NOMO-1 (cell line): ENCODE measurements around the gene SNAPC2.

Experiments
- DNase-seq, 2 experiments: peaks; one replicate each; lab custom pipeline; 2025; ENCODE audit not compliant: unreplicated experiment in 2 of 2; lab: John Stamatoyannopoulos, UW

SNAPC2 gene

DNA sequence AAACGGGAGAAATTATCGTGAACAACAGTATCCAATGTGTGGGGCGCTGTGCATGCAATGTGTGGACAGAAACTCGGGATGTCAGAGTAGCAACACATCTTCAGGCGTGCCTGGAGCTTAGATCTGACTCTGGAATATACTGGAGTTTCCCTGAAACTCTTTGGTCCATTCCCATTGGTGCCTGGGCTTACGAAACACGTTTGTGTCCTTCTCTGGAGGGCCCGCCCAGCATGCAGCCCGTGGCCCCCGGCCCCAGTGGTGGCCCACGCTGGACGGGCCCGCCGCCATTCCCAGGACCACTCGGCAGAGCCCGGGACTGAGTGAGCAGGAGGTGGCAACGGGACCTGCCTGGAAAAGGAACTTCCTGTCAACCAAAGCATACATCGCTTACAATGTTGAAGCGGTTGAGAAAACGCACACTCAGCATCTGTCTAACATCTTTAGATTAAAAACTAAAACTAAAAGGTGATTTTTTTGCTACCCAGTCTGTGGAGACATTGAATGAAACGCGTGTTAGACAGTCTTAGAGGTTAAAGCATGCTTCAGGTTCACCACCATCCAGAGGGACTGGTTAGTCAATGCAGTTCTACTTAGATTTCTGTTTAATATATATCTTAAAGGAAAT, 42.6 kb downstream of the SNAPC2 start:
- no peak for DNase-seq

DNA sequence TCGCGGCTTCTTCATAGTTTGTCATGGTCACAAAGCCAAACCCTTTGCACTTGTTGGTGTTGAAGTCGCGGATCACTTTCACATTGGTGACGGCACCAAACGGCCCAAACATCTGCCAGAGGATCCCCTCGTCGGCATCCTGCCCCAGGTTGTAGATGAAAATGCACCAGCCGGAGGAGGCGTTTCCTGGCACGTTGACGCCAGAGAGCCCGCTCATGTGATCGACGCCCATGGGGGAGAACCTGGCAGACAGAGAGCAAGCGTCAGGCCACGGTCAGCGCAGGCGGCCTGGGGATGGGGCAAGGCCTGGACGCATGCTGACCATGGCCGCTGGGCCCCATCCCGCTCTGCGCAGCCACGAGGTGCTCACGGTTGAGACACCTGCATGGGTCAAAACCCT, 43.4 kb downstream of the SNAPC2 start:
- no peak for DNase-seq

DNA sequence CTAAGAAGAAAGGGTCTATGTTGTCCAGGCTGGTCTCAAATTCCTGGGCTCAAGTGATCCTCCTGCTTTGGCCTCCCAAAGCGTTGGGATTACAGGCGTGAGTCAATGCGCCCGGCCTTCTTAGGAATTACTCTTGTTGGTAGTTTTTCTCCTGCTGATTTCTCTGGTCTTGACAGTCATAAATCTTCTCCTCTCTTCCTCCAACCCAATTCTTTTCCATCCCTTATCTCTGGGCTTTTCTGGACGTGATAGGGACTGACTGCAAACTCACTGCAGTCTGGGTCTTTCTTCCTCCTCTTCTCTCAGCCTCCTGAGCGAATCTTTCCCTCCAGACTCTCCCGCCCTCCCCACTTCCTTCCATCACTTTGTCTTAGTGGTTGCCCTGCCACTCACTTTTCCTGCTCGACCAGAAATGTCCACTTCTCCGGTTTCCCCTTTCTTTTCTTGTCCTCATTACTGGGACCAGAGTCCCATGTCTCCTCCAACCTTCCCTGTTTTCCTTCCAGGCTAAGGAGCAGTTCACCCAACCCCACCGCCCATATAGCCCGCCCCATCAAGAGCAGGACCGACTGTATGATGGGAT, 45.2 kb downstream of the SNAPC2 start:
- DNase-seq: no peak

DNA sequence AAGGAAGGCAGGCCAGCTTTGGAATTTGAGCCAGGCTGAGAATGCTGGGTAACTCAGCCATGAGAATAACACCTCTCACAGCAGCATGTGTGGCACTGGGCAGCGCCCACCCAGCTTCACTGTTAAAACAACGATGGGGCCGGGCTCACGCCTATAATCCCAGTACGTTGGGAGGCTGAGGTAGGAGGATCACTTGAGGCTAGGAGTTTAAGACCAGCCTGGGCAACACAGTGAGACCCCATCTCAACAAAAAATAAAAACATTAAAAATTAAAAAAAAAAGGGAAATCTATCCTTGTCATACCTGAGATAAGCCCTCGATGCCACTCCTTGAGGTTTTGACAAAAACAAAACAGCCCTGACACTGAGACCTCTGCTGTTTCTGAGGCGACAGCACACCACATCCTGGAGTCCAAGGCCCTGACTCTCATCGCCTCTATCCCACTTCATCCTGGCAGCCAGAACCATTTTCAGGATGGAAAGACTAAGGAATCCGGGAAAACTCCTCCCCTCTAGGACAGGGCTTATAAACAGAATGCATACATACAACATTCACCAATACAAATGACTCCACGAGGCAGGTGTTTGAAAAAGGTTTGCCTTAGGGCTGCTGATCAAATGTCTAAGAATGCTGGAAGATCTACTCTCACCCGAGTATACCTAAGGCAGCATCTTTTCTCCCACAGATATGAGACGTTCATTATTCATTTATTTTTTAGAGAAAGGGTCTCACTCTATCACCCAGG, 46.0 kb downstream of the SNAPC2 start:
- DNase-seq: no peak

DNA sequence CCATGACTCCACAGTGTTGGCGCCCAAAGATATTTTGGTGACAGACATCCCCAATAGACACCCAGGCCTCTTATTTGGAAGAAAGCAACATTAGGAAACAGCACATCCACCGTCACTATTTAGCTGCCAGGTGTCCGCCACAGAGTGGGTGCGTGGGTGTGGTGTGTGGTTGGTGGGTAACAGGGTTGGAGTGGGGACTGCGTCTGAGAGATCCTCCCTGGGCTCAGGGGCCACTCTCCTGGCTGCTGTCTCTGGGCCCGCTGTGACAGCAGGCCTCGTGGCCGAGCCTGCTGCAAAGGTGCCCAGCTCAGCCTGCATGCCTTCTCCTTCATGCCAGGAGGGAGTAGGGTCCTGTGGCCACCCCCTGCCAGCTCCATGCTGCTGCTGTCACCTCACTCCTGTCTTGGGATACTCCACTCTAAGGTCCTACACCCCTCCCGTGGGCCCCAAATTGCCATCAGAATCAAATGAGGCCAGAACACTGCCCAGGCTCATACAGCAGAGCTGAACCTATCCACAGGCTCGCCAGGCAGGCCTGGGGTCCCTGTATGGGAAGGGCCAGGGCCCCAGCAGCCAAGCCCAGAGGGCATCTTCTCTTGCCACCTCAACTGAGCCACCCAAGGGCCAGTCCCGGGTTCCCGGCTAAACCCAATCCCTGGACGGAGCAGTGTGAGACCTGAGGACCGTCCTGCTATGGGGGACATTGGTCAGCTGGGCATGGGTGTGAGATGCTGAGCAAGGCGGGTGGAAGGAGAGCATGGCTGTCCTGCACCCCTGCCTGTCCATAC, 48.1 kb downstream of the SNAPC2 start:
- DNase-seq: no peak

DNA sequence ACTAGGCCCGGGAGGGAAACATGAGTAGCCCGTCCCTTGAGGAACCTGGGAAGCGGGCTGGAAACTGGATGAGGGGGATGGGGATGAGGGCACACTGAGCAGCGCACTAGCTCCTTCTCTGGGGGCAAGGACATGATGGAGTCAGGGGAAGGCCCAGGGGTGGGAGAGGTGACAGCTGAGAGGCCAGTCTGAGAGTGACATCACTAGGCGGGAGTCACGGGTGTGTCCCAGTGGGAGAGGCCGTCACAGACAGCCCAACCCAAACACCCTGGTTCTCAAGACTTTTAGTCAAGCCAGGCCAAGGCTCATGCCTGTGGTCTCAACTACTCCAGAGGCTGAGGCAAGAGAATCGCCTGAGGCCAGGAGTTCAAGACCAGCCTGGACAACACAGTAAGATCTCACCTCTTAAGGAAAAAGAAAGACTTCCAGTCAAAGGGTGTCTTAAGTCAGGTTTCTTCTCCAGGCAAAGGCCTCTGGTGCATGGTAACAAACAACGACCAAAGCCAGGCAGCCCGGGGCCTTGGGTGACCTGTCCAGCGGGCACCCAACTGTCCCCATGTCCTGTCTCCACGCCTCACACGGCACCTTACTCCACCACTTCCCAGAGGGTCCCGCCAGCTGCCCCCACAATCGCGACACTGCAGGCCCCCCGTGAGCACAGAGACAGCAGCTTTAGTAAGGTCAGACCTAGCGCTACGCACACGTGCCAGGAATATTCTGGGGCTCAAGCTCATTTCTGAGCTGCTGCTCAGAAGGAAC, 48.8 kb downstream of the SNAPC2 start:
- DNase-seq: no peak

DNA sequence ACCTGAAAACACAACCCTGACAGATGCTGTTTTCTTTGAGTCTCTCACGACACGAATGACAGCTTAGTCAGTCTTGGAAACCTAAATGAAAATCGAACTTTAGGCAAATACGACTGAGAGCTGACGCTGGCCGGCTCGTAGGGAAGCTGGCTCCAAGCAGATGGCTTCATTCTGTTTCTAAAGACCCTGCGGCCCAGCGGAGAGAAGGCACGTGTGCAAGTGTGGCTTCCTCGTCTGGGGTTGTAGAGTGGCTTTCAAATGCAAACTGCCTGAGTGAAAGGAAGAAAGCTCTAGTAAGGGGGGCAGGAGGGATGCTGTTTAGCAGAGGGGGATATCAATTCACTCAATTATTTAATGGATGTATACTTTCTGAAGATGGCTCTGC, 49.4 kb downstream of the SNAPC2 start:
- DNase-seq: no peak

DNA sequence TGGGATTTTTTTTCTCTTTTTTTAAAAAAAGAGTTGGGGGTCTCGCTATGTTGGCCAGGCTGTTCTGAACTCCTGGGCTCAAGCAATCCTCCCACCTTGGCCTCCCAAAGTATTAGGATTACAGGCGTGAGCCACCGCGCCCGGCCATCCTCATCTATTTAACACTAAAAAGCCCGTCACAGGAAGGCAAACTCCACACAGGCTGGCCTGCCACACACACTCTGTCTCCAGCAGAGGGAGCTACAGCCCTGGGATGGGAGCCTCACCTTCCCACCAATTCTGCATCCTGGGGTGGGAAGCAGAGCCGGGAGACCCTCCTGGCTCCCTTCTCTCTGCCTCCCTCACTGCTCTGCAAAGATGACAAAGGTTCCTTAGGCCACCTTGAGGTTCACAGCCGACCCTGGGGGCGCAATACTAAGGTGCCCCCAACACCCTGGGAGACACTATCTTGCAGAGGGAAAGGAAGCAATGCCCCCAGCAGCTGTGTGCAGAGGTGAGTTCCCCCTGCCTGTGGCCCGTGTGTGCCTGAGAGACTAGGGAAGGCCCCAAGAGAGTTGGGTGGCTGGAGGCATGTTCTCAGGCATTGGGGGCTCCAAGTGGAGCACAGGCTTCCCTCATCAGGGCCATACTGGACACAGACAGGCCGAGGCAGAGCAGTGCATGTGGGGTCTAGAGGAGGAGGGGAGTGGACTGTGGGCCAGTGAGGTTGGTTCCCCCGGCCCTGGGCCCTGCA, 50.7 kb downstream of the SNAPC2 start:
- DNase-seq: no peak

DNA sequence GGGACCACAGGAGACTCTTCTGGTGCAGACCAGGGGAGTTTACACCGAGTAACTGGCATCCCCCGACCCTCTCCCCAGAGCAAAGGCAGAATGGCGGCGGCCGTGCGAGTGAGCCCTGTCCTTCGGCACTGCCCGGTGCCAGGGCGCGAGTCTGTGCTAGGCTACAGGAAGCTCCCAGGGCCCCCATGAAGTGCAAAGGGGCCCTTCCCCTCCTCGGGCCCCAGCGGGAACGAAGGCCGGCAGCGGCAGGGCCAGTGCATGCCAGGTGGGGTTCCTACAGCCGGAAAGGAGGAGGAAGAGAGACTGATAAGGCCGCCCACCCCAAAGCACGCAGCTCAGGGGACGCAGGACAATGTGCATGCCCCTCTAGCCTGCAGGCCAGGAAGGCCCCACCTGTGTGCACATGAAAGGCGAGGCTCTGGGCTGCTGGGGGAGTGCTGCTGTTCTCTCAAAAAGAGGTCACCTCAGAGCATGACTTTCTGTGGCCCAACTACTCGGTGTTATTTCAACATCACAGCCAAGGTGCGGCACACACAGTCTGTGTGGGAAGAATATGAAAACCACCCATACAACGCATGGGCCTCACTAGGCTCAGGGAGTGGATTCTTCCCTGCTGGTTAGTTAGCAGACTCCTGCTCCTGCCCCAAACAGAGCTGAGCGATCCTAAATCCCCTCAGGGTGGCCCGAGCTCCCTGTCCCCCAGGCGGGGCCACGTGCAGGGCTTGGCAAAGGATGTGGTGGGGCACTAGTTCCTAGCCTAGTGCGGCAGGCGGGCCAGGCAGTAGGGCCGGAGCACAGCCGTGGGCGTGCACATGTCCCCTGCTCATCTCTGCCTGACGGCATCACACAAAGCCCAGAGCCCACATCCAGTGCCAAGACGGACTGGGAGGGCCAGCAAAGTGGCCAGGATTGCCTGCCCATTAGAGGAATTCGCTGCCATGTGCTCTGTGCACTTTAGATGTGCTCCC, 51.7 kb downstream of the SNAPC2 start:
- no peak for DNase-seq
